ENCODE measurements around the gene NKX6-2.

The NKX6-2 gene

GRCh38 chr10:132748545-132749370, 37.2 kb downstream of the NKX6-2 start:
- TF ChIP-seq CTCF (IDR thresholded peaks at IDR 0.05; ENCODE audit: low read depth, low read length) (no peak), EZH2phosphoT487 (IDR thresholded peaks at IDR 0.05; ENCODE audit: low read depth) (no peak)
- H3K36me3 ChIP-seq (replicated peaks; ENCODE audit: low read depth, low read length), result no peaks in the 10 kb centered on the region
- no peak overlapping the region for H3K4me3 ChIP-seq (ENCODE audit: low read length)
- no peaks in the 10 kb centered on the region for H4K20me1 ChIP-seq (ENCODE audit: insufficient read depth, low read length)
- H3K27me3 ChIP-seq (ENCODE audit: low read depth, low read length), result no peaks in the 10 kb centered on the region
- H3K4me2 ChIP-seq (ENCODE audit: low read length), result no peak overlapping the region
- no peaks in the 10 kb centered on the region for H3K4me1 ChIP-seq (ENCODE audit: low read length)
- no peaks in the 10 kb centered on the region for H3K9me3 ChIP-seq (ENCODE audit: insufficient read depth, low read length)
- H3K27ac ChIP-seq (ENCODE audit: low read length), result no peak overlapping the region
- no peak overlapping the region for H2AFZ ChIP-seq (ENCODE audit: low read depth, low read length)
- no peaks in the 10 kb centered on the region for H3K79me2 ChIP-seq (ENCODE audit: low read length)
- no peak overlapping the region for H3K9ac ChIP-seq (ENCODE audit: low read length)

GRCh38 chr10:132748135-132748534, 37.8 kb downstream of the NKX6-2 start:
- Histone ChIP-seq H3K9me3 (ENCODE audit: insufficient read depth, low read length) (no peaks in the 10 kb centered on the region), H3K4me3 (ENCODE audit: low read length) (no peak overlapping the region), H4K20me1 (ENCODE audit: insufficient read depth, low read length) (no peaks in the 10 kb centered on the region), H3K4me2 (ENCODE audit: low read length) (no peak overlapping the region), H3K9ac (ENCODE audit: low read length) (no peak overlapping the region), H3K27ac (ENCODE audit: low read length) (no peak overlapping the region), H3K27me3 (ENCODE audit: low read depth, low read length) (no peaks in the 10 kb centered on the region), H3K36me3 (replicated peaks; ENCODE audit: low read depth, low read length) (no peaks in the 10 kb centered on the region), H2AFZ (ENCODE audit: low read depth, low read length) (no peak overlapping the region), H3K4me1 (ENCODE audit: low read length) (no peaks in the 10 kb centered on the region), H3K79me2 (ENCODE audit: low read length) (no peaks in the 10 kb centered on the region)
- TF ChIP-seq EZH2phosphoT487 (IDR thresholded peaks at IDR 0.05; ENCODE audit: low read depth), result no peak
- no peak for TF ChIP-seq CTCF (IDR thresholded peaks at IDR 0.05; ENCODE audit: low read depth, low read length)

- Histone ChIP-seq H3K4me3 (ENCODE audit: low read length) (no peak overlapping the region), H3K79me2 (ENCODE audit: low read length) (no peaks in the 10 kb centered on the region), H3K36me3 (replicated peaks; ENCODE audit: low read depth, low read length) (no peaks in the 10 kb centered on the region), H3K9me3 (ENCODE audit: insufficient read depth, low read length) (no peaks in the 10 kb centered on the region), H3K4me1 (ENCODE audit: low read length) (no peaks in the 10 kb centered on the region), H4K20me1 (ENCODE audit: insufficient read depth, low read length) (no peaks in the 10 kb centered on the region), H2AFZ (ENCODE audit: low read depth, low read length) (no peak overlapping the region), H3K27me3 (ENCODE audit: low read depth, low read length) (no peaks in the 10 kb centered on the region), H3K27ac (ENCODE audit: low read length) (no peak overlapping the region), H3K9ac (ENCODE audit: low read length) (no peak overlapping the region), H3K4me2 (ENCODE audit: low read length) (no peak overlapping the region)
- no peak for TF ChIP-seq CTCF (IDR thresholded peaks at IDR 0.05; ENCODE audit: low read depth, low read length)
- no peak for TF ChIP-seq EZH2phosphoT487 (IDR thresholded peaks at IDR 0.05; ENCODE audit: low read depth)
These were observed 38.9 kb downstream of the NKX6-2 start for GRCh38 chr10:132746801-132747625.

DNA sequence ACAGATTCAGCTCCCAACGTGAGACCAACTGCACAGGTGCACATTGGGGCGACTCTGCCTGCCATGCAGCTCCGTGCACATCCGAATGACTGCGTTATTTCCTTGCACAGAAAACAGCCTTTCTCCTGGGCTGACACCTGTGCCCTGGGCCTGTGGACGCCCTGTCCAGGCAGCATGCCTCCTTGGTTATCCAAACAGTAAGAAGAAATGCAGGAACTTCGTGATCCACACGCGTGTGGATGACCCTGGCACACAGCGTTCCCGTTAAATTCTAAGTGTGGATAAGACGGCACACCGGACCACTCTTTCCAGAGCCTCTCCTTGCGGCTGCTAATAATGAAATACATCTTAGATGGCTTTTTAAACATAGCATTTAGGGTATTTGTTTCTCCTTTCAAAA, 39.6 kb downstream of the NKX6-2 start:
- no peak overlapping the region for H3K27ac ChIP-seq (ENCODE audit: low read length)
- TF ChIP-seq EZH2phosphoT487 (IDR thresholded peaks at IDR 0.05; ENCODE audit: low read depth), result no peak
- TF ChIP-seq CTCF (IDR thresholded peaks at IDR 0.05; ENCODE audit: low read depth, low read length), result no peak
- no peak overlapping the region for H3K4me2 ChIP-seq (ENCODE audit: low read length)
- no peak overlapping the region for H3K9ac ChIP-seq (ENCODE audit: low read length)
- H3K4me3 ChIP-seq (ENCODE audit: low read length), result no peak overlapping the region
- no peaks in the 10 kb centered on the region for H3K27me3 ChIP-seq (ENCODE audit: low read depth, low read length)
- H4K20me1 ChIP-seq (ENCODE audit: insufficient read depth, low read length), result no peaks in the 10 kb centered on the region
- no peak overlapping the region for H2AFZ ChIP-seq (ENCODE audit: low read depth, low read length)
- no peaks in the 10 kb centered on the region for H3K9me3 ChIP-seq (ENCODE audit: insufficient read depth, low read length)
- no peaks in the 10 kb centered on the region for H3K36me3 ChIP-seq (replicated peaks; ENCODE audit: low read depth, low read length)
- H3K79me2 ChIP-seq (ENCODE audit: low read length), result no peaks in the 10 kb centered on the region
- no peaks in the 10 kb centered on the region for H3K4me1 ChIP-seq (ENCODE audit: low read length)

Measured in OCI-LY3 (cell line).